ENCODE results near the gene SLC37A2.

DNA sequence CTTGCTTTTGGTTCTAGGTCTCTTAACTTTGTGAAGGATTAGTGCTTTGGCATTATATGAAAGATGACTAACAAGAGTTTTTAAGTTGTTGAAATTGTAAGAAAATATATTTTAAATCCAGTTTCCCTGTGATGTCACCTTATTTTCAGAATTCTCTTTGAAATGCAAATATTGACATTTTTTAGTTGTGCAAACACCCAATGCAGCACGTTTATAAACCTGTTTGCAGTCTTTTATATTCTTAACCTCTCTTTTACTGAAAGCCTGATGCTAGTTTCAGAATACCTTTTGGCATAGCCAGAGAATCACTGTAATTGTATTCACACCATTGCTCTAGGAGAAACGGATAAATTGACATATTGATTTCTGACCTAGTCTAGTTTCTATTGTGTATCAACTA is 42.8 kb upstream of the SLC37A2 start:
- TF ChIP-seq, protein P1, sequence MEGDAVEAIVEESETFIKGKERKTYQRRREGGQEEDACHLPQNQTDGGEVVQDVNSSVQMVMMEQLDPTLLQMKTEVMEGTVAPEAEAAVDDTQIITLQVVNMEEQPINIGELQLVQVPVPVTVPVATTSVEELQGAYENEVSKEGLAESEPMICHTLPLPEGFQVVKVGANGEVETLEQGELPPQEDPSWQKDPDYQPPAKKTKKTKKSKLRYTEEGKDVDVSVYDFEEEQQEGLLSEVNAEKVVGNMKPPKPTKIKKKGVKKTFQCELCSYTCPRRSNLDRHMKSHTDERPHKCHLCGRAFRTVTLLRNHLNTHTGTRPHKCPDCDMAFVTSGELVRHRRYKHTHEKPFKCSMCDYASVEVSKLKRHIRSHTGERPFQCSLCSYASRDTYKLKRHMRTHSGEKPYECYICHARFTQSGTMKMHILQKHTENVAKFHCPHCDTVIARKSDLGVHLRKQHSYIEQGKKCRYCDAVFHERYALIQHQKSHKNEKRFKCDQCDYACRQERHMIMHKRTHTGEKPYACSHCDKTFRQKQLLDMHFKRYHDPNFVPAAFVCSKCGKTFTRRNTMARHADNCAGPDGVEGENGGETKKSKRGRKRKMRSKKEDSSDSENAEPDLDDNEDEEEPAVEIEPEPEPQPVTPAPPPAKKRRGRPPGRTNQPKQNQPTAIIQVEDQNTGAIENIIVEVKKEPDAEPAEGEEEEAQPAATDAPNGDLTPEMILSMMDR (IDR thresholded peaks at IDR 0.05 in 2 of 3, conservative IDR thresholded peaks at IDR 0.05 in 1 of 3; ENCODE audit: borderline replicate concordance in 1 of 3, insufficient read depth in 1 of 3, low read depth in 2 of 3, low read length in 2 of 3): no peak
- no peak for TF ChIP-seq SP1 (IDR thresholded peaks at IDR 0.05; ENCODE audit: low read depth)
- TF ChIP-seq, protein P2, sequence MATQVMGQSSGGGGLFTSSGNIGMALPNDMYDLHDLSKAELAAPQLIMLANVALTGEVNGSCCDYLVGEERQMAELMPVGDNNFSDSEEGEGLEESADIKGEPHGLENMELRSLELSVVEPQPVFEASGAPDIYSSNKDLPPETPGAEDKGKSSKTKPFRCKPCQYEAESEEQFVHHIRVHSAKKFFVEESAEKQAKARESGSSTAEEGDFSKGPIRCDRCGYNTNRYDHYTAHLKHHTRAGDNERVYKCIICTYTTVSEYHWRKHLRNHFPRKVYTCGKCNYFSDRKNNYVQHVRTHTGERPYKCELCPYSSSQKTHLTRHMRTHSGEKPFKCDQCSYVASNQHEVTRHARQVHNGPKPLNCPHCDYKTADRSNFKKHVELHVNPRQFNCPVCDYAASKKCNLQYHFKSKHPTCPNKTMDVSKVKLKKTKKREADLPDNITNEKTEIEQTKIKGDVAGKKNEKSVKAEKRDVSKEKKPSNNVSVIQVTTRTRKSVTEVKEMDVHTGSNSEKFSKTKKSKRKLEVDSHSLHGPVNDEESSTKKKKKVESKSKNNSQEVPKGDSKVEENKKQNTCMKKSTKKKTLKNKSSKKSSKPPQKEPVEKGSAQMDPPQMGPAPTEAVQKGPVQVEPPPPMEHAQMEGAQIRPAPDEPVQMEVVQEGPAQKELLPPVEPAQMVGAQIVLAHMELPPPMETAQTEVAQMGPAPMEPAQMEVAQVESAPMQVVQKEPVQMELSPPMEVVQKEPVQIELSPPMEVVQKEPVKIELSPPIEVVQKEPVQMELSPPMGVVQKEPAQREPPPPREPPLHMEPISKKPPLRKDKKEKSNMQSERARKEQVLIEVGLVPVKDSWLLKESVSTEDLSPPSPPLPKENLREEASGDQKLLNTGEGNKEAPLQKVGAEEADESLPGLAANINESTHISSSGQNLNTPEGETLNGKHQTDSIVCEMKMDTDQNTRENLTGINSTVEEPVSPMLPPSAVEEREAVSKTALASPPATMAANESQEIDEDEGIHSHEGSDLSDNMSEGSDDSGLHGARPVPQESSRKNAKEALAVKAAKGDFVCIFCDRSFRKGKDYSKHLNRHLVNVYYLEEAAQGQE (IDR thresholded peaks at IDR 0.05; ENCODE audit: low read depth): no peak

Measured in HCT116 (cell line).